Common myeloid progenitor, CD34-positive (primary cell): ENCODE results near the gene GCN1.

ENCODE experiments used
- CTCF ChIA-PET: fragments of 350-600 bp; sonication (Branson Sonifier 250); formaldehyde crosslinking; loops from one replicate; lab custom pipeline; 2021; ENCODE audit warnings: antibody characterized with exemption; lab: Charles Lee
- POLR2A ChIA-PET: fragments of 350-600 bp; sonication (Branson Sonifier 250); formaldehyde crosslinking; loops from one replicate; lab custom pipeline; 2021; ENCODE audit warnings: antibody characterized with exemption; lab: Charles Lee
- DNase-seq, 3 donors: peaks; one replicate each; pipeline versions ENCODE4 v3.0.0 to v3.0.0-alpha.2; 2013
- H3K27ac ChIP-seq, 2 experiments: 1 replicate in 1 of 2; 2 replicates in 1 of 2; pipeline ENCODE4 v1.7.0; 2013; ENCODE audit warnings: inconsistent platforms in 2 of 2, low read length in 2 of 2, mild to moderate bottlenecking in 2 of 2, low read depth in 1 of 2, moderate library complexity in 1 of 2; ENCODE audit not compliant: severe bottlenecking in 2 of 2, insufficient read depth in 1 of 2, poor library complexity in 1 of 2
- H3K27me3 ChIP-seq, 5 experiments: replicated peaks in 2 of 5; 1 replicate in 3 of 5; 2 replicates in 2 of 5; pipeline versions ENCODE4 v1.6.1 to v1.7.0; 2013; ENCODE audit warnings: low read length in 4 of 5, mild to moderate bottlenecking in 2 of 5, moderate library complexity in 2 of 5, inconsistent platforms in 1 of 5; ENCODE audit not compliant: insufficient read depth in 5 of 5, control insufficient read depth in 4 of 5
- H3K36me3 ChIP-seq, 4 experiments: 1 replicate in 2 of 4; 2 replicates in 2 of 4; pipeline versions ENCODE4 v1.6.1 to v1.7.0; 2013; ENCODE audit warnings: low read length in 3 of 4, control low read depth in 1 of 4, mild to moderate bottlenecking in 1 of 4; ENCODE audit not compliant: control insufficient read depth in 4 of 4, insufficient read depth in 4 of 4
- H3K4me1 ChIP-seq, 4 experiments: 1 replicate in 3 of 4; 2 replicates in 1 of 4; pipeline versions ENCODE4 v1.6.1 to v1.7.1; 2013; ENCODE audit warnings: low read length in 3 of 4, mild to moderate bottlenecking in 3 of 4, control low read depth in 1 of 4, inconsistent platforms in 1 of 4, moderate library complexity in 1 of 4; ENCODE audit not compliant: control insufficient read depth in 4 of 4, insufficient read depth in 4 of 4; ENCODE audit errors: control extremely low read depth in 1 of 4
- H3K4me3 ChIP-seq, 7 experiments: 1 replicate in 4 of 7; 2 replicates in 3 of 7; pipeline versions ENCODE4 v1.5.1 to v1.7.0; 2013; ENCODE audit warnings: mild to moderate bottlenecking in 7 of 7, low read length in 6 of 7, moderate library complexity in 6 of 7, inconsistent platforms in 2 of 7, low read depth in 2 of 7, control low read depth in 1 of 7; ENCODE audit not compliant: insufficient read depth in 4 of 7, control insufficient read depth in 1 of 7; ENCODE audit errors: extremely low read depth in 1 of 7
- H3K9me3 ChIP-seq, 5 experiments: 1 replicate in 4 of 5; 2 replicates in 1 of 5; pipeline versions ENCODE4 v1.6.1 to v1.7.1; 2013; ENCODE audit warnings: low read length in 4 of 5, mild to moderate bottlenecking in 2 of 5, inconsistent platforms in 1 of 5, low read depth in 1 of 5, moderate library complexity in 1 of 5; ENCODE audit not compliant: control insufficient read depth in 4 of 5, insufficient read depth in 2 of 5; ENCODE audit errors: control extremely low read depth in 1 of 5
- WGBS: methylation state at CpG from one replicate; pipeline ENCODE4 v1.1.5; 2013; ENCODE audit not compliant: insufficient coverage; 5-methylcytosine and 5-hydroxymethylcytosine counted together

GCN1 gene

DNA sequence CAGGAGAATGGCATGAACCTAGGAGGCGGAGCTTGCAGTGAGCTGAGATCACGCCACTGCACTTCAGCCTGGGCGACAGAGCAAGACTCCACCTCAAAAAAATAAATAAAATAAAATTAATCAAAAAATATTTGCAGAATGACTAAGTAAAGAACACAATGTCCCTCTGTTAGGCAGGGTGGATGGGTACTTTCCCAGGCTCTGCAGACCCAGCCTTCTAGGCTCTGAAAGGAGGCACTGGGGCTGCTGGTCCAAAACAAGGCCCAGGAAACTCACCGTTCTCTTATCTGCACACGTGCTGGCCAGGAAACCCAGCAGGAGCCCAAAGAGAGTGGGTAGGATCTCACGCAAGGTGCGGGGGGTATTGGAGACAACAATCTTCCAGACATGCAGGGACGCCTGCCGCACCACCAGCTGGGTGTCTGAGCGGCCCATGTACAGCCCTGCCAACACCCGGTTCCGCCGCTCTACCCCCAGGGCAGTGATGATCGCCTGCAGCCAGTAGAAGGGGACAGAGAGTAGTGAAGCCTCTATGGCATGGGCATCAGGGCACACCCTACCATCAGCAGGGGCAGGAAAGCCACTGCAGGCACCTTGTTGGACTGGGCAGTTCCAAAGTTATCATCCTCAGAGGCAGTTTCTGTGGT is 52.2 kb downstream of the GCN1 start:
- WGBS, result 100% methylated on average over 11 of the region's 14 CpGs

DNA sequence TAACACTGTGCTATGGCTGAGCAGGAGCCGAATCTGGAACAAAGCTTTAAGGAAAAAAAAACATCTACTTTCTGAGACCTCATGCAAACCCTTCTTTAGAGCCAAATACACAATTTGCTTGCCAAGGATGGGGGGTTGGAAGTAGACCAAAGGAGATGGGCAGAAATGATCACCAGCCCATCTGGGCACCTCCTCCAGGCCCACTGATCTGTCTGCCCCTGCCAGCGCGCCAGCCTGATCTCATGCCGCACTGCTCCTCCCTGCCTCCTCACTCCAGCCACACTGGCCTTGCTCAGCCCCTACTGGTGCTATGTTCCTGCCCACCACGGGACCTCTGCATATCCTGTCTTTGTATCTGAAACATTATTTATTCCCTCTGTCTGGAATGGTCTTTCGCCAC is 53.2 kb downstream of the GCN1 start:
- peaks cover 41 to 91% (median 78%) of the 10 kb centered on the region in 4 experiments for H3K36me3 ChIP-seq
- H3K27me3 ChIP-seq, result no peaks in the 10 kb centered on the region
- ChIA-PET POLR2A (no interaction called here), CTCF (no interaction called here)
- H3K4me1 ChIP-seq, result no peaks in the 10 kb centered on the region
- DNase-seq, result no peak
- no peak overlapping the region for H3K27ac ChIP-seq
- H3K9me3 ChIP-seq, result no peaks in the 10 kb centered on the region
- WGBS, result 96% methylated on average over 6 of the region's 6 CpGs
- no peak overlapping the region for H3K4me3 ChIP-seq

More for the DNA sequence above, 52.2 kb downstream of the GCN1 start:
- Histone ChIP-seq H3K9me3 (no peaks in the 10 kb centered on the region), H3K27me3 (no peaks in the 10 kb centered on the region), H3K4me3 (no peak overlapping the region), H3K36me3 (peaks cover 45 to 91% (median 73%) of the 10 kb centered on the region in 4 experiments), H3K27ac (no peak overlapping the region), H3K4me1 (no peaks in the 10 kb centered on the region)
- POLR2A ChIA-PET, result no interaction called here
- no peak for DNase-seq
- CTCF ChIA-PET, result no interaction called here

DNA sequence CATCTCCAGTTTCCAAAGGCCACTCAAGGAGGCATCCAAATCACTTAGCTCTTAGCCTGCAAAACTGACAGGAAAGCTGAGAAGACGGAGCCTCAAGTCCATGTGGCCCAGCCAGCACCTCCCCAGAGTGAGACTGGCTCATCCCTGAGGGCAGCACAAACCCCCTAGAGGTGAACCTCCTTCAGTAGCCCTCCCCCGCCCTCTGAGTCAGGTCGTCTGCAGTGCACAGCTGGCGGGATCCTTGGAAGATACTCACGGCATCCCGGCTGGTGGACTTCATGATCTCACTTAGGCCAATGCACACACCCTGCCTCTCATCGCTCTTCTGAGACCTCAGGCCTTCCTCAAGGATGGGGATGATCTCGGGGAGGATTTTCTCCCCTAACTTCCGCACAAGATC is 53.9 kb downstream of the GCN1 start:
- peaks cover 44 to 92% (median 82%) of the 10 kb centered on the region in 4 experiments for H3K36me3 ChIP-seq
- ChIA-PET CTCF (no interaction called here), POLR2A (no interaction called here)
- 98% methylated on average over 9 of the region's 9 CpGs for WGBS
- no peak overlapping the region for H3K27ac ChIP-seq
- no peak for DNase-seq
- H3K4me3 ChIP-seq, result no peak overlapping the region
- no peaks in the 10 kb centered on the region for H3K27me3 ChIP-seq
- no peaks in the 10 kb centered on the region for H3K9me3 ChIP-seq
- H3K4me1 ChIP-seq, result no peaks in the 10 kb centered on the region

DNA sequence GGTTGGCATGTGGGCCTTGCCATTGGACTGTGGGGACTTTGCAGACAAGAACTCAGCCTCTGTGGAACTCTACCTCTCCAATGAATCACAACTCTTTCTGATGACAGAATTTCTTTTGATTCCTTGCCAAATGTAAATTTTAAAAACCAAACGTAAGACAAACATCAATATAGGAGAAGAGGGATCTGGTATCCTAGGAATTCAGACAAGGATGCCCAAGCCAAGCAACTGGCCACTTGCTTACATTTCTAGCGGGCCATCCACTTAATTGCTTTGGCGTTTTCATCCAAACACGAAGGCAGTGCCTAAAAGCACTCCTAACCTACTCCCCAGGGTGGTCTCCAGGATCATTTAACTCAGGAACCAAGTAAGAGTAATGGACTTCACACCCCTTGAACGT is 54.6 kb downstream of the GCN1 start:
- Histone ChIP-seq H3K27me3 (no peaks in the 10 kb centered on the region), H3K36me3 (peaks cover 40 to 91% (median 80%) of the 10 kb centered on the region in 4 experiments), H3K4me3 (no peak overlapping the region), H3K9me3 (no peaks in the 10 kb centered on the region), H3K27ac (no peak overlapping the region), H3K4me1 (no peaks in the 10 kb centered on the region)
- POLR2A ChIA-PET, result no interaction called here
- WGBS, result 100% methylated on average over 4 of the region's 5 CpGs
- CTCF ChIA-PET, result no interaction called here
- no peak for DNase-seq

- H3K9me3 ChIP-seq, result no peaks in the 10 kb centered on the region
- H3K27me3 ChIP-seq, result no peaks in the 10 kb centered on the region
- CTCF ChIA-PET, result interaction anchor here (0.6 kb wide), 1 partner anchor 199 kb away, joined by 4 read pairs; no protein-coding TSS in a partner anchor
- peaks cover 36 to 92% (median 80%) of the 10 kb centered on the region in 4 experiments for H3K36me3 ChIP-seq
- H3K4me1 ChIP-seq, result no peaks in the 10 kb centered on the region
- no peak overlapping the region for H3K27ac ChIP-seq
- POLR2A ChIA-PET, result no interaction called here
- WGBS, result 99% methylated on average over 6 of the region's 9 CpGs
- DNase-seq, result no peak
- no peak overlapping the region for H3K4me3 ChIP-seq
These were observed 56.1 kb downstream of the GCN1 start for GRCh38 chr12:120138366-120138765.

- H3K9me3 ChIP-seq, result no peaks in the 10 kb centered on the region
- no peaks in the 10 kb centered on the region for H3K27me3 ChIP-seq
- H3K4me1 ChIP-seq, result no peaks in the 10 kb centered on the region
- POLR2A ChIA-PET, result no interaction called here
- H3K4me3 ChIP-seq, result no peak overlapping the region
- H3K27ac ChIP-seq, result no peak overlapping the region
- CTCF ChIA-PET, result interaction anchor here (0.6 to 0.7 kb wide), 2 partner anchors 31 to 198 kb away, joined by 3 to 4 read pairs; no protein-coding TSS in a partner anchor
- H3K36me3 ChIP-seq, result peaks cover 35 to 94% (median 82%) of the 10 kb centered on the region in 4 experiments
- WGBS, result 96% methylated on average over 11 of the region's 11 CpGs
- DNase-seq, result no peak
These were observed 56.7 kb downstream of the GCN1 start for GRCh38 chr12:120137833-120138232.

DNA sequence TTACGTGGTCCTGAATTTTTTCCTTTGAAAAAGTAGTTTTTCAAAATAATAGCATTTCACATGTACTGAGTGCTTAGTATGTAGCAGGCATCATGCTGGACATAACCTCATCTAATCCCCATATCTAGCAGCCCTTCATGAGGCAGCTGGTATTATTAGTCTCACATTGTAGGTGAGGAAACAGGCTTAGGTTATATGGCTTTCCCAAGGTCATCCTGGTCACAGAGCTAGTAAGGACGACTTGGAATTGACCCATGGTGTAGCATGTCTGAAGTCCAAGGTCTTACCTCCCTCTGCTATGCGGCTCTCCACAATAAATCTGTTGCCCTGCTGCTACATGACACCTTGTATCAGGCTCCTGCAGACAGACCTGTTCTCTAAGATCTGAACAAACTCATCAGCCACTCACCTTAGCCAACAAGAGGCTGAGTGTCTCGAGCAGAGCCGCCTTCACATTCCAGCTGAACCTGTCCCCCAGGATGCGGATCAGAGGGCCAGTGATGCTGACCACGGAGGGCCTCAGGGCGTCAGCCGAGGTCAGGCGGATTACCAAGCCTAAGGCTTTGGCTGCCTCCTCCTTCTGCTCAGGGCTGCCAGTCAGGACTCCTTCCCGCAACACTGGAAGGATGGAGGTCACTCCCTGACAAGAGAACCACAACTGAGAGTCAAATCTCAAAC is 58.3 kb downstream of the GCN1 start:
- no peak overlapping the region for H3K4me3 ChIP-seq
- DNase-seq, result no peak
- ChIA-PET CTCF (no interaction called here), POLR2A (no interaction called here)
- no peak overlapping the region for H3K27ac ChIP-seq
- H3K36me3 ChIP-seq, result peaks cover 34 to 95% (median 85%) of the 10 kb centered on the region in 4 experiments
- H3K4me1 ChIP-seq, result no peaks in the 10 kb centered on the region
- WGBS, result 99% methylated on average over 7 of the region's 11 CpGs
- no peaks in the 10 kb centered on the region for H3K9me3 ChIP-seq
- H3K27me3 ChIP-seq, result no peaks in the 10 kb centered on the region
